Activated CD4-positive, alpha-beta T cell treated with anti-CD3 and anti-CD28 coated beads, Interleukin-2, amount 50 U/mL, for 24 hours (primary cell): Measurements from ENCODE around the gene KDM2A.
"Not testable (repeated sequence)": the region's sequence is repeated elsewhere in the genome, so short reads cannot be mapped to it uniquely, and the experiment has no call there.

Experiments
- DNase-seq, 2 donors: peaks; one replicate each; pipeline ENCODE4 v3.0.0-alpha.2; 2020; ENCODE audit warnings: low read depth in 1 of 2, low spot score in 1 of 2

The KDM2A gene

DNA sequence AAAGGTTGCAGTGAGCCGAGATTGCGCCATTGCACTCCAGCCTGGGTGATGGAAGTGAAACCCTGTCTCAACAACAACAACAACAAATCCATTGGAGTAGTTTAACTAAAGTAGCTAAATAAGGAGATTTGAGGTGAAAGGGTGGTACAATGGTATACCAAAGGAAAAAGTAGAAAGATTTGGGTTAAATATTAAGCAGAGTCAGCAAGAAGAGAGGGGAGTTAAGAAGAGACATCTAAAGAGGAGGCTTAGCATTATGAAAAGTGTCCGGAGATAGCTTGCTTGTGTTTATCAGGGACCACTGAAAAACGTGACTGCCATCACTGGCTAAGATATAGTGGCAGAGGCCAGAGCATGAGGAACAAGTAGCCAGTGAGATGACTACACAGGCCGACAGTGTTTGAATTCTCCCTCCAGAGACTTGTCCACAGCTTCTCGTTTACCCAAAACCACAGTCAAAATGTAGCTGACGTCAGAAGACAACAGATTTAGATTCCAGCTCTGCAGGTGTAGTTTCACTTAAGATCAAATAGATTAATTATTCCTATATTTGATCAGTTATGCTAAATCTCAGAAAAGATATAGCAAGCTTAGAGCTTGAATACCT is 114.6 kb downstream of the KDM2A start:
- no peak for DNase-seq

DNA sequence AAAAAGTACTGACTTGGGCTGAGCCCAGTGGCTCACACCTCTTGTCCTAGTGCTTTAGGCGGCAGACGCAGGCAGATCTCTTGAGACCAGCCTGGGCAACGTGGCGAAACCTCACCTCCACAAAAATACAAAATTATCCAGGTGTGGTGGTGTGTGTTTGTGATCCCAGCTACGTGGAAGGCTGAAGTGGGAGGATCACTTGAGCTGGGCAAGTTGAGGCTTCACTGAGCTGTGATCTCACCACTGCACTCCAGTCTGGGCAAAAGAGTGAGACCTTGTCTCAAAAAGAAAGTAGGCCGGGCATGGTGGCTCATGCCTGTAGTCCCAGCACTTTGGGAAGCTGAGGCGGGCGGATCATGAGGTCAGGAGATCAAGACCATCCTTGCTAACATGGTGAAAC is 115.5 kb downstream of the KDM2A start:
- not testable (repeated sequence) for DNase-seq

- DNase-seq = no peak
These were observed 118.5 kb downstream of the KDM2A start for GRCh38 chr11:67237574-67237973.

- DNase-seq = no peak
These were observed 120.1 kb downstream of the KDM2A start for GRCh38 chr11:67238894-67239782.

DNA sequence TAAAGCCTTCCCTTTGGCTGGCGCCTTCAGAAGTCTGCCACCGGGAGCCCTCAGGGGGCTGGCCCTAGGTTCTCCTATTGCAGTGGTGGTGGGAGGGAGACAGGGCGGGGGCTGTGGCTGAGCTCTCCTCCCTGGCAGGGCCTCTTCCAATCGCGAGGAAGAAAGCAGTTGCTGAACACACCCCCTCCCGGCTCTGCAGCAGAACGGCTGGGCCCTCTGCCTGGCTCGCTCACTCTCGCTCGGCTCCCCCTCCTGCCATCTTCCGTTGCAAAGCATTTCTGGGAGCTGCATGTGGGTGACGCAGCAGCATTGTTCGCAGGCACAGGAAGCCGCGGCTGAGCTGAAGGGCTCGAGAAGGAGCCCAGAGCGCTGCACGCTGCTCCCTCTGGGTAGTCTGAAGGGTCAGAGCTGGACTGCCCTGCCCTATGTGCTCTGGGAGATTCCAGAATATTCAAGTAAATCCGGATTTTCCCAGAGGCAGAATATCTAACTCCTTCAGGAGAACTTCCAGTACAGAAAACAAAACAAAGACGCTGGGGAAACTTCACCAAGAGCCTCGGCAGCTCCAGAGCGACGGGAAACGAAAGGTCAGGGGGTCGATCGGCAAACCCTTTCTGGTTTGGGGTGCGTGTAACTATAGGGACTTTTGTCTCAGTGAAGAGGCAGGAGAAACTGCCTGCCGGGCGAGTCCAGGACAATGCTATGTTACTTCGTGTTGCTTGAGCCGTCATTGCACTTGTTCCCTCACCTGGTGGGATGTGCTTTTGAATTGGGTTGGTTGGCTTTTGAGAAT is 120.9 kb downstream of the KDM2A start:
- peak; percentile 79 to 95 for DNase-seq

DNA sequence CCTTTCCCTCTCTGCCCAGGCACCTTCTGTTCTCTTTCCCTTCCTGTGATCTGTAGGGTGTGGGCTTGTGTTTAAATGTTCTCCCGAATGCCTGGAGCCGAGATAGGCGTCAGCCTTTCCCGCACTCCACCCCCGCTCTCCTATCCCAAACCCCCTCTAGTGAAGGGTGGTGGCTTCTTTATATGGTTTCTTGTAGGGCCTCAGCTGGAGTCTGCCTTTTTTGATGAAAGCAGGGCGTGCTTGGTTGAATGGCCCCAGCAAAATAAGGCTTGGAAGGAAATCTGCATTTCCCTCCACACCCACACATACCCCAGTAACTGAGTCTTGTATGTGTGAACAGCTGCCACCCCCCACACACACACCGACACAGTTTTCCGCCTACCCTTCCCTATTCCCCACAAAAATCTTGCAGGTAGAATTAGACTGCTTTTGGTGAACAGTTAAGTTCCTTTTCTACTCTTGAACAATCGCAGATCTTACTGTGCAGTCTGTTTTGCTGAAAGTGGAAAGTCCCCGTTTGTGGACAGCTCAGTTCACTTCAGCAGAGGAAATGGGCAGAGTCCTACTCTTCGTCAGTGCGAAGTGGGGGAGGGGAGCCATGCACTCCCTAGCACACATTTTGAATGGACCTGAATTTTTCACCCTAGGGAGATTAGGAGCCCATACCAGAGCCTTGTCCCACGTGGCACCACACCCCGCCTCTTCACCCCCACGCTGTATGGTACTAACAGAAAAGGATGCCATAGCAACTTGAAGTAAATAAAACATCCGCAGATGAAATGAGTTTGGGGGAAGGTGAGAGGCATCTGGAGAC is 121.7 kb downstream of the KDM2A start:
- DNase-seq = peak; percentile 49 to 81

DNA sequence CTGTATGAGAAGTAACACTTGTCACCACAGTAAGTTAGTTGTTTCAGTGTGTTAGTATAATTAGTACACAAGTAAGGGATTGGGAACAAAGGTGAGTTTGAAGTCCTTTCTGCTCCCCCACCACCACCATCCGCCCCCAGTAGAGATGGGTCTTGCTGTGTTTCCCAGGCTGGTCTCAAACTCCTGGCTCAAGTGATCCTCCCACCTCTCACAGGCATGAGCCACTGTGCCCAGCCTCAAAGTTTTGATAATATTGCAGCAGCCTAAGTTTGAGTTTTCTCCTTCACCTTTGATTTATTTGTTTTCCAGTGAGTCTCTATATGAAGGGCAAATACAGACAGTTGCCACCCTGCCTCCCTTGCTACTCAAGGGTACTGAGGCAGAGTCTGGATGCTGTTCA is 123.5 kb downstream of the KDM2A start:
- DNase-seq = no peak

DNA sequence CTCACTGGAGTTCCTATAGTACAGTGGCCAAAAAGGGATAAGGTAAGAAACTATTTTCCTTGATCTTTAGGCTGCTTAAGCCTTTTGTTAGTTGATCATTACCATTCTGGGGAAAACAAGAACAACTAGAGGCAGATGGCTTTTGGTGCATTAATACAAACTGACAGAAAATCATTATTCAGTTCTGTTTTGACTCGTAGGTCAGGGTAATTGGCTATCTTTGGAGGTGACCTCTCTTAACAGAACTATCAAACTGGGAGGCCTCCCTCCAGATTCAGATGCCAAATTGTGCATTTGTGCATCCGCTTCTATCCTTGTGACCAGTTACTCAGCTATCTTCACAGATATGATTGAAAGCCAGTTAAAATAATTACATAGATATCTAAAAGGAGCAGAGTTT is 124.0 kb downstream of the KDM2A start:
- DNase-seq = no peak

GRCh38 chr11:67245046-67245445 is 126.0 kb downstream of the KDM2A start:
- DNase-seq = no peak

DNA sequence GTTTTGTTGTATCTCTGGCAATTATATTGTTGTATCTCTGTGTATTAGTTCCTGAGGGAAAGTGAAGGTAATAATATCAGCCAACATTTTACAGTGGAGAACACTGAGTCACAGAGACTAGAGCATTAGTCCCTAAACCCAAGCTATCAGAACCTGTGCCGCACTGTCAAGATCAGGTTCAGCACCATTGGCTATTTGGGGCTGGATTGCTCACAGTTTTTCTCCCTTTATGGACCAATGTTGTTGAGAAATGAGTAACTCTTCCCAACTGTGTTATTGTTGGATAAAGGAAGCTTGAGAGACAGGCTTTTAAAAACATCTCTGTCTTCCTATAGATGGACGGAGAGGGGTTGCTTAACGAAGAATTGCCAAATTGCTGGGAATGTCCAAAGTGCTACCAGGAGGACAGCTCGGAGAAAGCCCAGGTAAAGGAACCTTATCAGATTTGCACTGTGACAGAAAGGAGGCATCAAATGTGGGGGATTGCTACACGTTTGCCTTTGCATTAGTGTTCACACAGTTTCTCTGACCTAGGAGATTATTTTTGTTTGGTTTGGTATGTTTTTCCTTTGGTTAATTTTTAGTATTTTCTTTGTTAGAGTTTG is 129.0 kb downstream of the KDM2A start:
- DNase-seq = no peak

GRCh38 chr11:67248653-67249052 is 129.6 kb downstream of the KDM2A start:
- no peak for DNase-seq

DNA sequence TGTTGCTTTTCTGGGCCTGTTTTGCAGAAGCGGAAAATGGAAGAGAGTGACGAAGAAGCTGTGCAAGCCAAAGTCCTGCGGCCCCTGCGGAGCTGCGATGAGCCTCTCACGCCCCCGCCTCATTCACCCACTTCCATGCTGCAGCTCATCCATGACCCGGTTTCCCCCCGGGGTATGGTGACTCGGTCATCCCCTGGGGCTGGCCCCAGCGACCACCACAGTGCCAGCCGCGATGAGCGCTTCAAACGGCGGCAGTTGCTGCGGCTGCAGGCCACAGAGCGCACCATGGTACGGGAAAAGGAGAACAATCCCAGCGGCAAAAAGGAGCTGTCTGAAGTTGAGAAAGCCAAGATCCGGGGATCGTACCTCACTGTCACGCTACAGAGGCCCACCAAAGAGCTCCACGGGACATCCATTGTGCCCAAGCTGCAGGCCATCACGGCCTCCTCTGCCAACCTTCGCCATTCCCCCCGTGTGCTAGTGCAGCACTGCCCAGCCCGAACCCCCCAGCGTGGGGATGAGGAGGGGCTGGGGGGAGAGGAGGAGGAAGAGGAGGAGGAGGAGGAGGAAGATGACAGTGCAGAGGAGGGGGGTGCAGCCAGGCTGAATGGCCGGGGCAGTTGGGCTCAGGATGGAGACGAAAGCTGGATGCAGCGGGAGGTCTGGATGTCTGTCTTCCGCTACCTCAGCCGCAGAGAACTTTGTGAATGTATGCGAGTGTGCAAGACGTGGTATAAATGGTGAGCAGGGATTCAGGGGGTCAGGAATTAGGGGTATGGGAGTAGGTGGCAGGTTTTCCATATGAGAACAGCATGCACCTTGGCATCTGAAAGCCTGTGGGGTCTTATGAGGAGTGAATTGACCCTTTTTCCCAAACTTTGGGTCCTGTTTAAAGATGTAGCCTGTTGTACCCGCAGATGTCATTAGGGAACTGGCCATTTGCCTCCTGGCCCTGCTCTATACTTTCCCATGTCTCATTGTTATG is 131.3 kb downstream of the KDM2A start:
- no peak for DNase-seq

GRCh38 chr11:67251841-67252240 is 132.8 kb downstream of the KDM2A start:
- DNase-seq = no peak

GRCh38 chr11:67252831-67253239 is 133.8 kb downstream of the KDM2A start:
- DNase-seq = no peak

GRCh38 chr11:67253872-67254624 is 135.0 kb downstream of the KDM2A start:
- no peak for DNase-seq

DNA sequence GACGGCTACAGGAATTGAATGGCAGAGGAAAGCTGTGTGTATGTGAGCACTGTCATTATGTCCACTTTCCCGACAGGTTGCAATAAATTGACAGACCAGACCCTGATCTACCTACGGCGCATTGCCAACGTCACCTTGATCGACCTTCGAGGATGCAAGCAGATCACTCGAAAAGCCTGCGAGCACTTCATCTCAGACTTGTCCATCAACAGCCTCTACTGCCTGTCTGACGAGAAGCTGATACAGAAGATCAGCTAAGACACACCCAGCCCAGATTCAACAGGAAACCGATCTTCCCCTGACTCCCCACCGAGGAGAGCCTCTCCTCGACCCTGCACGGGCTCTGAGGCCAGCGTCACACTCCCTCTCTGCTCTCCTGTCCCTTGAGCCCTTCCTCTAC is 135.7 kb downstream of the KDM2A start:
- no peak for DNase-seq

GRCh38 chr11:67255353-67255752 is 136.3 kb downstream of the KDM2A start:
- DNase-seq = no peak

DNA sequence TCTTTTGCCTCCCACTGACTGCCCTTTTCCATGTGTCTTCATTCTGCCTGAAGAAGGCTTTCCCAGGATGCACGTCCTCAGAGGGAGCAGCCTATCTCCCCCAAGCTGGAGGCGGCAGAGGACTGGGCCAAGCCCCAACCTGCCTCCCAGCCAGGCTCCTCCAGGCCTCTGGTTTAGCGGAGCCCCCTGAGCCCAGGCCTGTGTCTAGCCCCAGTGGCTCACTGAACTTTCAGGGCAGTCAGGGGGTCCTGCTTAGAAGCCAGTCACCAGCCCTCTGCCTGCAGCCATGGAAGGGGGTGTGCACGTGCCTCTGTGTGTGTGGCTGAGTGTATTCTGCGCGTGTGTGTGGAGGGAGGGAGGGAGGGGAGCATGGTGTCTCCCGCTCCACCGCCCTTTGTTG is 136.8 kb downstream of the KDM2A start:
- DNase-seq = no peak
